ENCODE measurements around the gene CCDC69.
A peak's percentile ranks its signal among the peaks of the same experiment; 100 is the strongest.
"Not testable (repeated sequence)": the region's sequence is repeated elsewhere in the genome, so short reads cannot be mapped to it uniquely, and the experiment has no call there.

The CCDC69 gene

DNA sequence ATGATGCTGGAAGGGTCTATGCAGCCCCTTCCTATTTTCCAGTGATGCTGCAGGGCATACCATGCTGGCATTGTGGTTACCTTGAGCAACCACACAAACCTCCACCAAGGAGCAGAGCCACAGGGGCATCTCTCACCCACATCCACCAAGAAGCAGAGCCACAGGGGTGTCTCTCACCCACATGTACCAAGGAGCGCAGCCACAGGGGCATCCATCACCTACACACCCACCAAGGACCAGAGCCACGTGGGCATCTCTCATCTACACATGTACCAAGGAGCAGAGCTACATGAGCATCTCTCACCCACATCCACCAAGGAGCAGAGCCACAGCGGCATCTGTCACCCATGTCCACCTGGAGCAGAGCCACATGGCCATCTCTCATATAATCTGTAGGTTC is 20.3 kb upstream of the CCDC69 start:
- no peak for DNase-seq

DNA sequence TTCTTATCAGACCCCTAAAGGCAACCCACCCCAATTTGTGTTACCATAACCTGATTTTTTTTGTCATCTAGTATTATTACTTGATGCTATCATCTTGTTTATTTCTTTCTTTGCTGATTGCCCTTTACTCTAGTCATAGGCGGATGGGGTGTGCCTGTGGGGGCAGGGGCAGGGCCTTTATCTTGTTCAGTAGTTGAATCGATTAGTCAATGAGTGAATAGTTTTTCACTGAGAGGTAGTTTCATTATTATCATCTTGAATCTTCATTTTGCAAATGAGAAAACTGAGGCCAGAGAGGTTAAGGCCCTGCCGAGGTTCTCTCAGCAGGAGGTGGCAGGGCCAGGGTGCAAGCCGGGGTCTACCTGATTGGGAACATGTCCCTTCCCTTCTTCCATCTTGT is 19.7 kb upstream of the CCDC69 start:
- DNase-seq, result no peak

DNA sequence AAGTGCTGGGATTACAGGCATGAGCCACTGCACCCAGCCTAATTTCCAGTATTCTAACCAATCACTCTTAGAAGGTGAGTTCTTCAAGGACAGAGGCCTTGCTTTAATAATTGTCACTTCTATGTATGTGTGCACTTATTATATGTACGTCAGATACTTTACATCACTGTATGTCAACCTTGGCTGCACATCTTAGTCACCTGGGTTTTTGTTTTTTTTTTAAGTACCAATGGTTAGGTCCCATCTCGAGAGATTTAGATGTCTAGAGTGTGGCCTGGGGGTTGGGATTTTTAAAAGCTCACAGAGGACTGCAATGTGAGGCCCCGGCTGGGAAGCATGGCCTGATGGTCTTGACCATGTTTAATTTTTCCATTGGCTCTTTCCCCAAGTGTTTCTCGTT is 19.2 kb upstream of the CCDC69 start:
- no peak for DNase-seq

DNA sequence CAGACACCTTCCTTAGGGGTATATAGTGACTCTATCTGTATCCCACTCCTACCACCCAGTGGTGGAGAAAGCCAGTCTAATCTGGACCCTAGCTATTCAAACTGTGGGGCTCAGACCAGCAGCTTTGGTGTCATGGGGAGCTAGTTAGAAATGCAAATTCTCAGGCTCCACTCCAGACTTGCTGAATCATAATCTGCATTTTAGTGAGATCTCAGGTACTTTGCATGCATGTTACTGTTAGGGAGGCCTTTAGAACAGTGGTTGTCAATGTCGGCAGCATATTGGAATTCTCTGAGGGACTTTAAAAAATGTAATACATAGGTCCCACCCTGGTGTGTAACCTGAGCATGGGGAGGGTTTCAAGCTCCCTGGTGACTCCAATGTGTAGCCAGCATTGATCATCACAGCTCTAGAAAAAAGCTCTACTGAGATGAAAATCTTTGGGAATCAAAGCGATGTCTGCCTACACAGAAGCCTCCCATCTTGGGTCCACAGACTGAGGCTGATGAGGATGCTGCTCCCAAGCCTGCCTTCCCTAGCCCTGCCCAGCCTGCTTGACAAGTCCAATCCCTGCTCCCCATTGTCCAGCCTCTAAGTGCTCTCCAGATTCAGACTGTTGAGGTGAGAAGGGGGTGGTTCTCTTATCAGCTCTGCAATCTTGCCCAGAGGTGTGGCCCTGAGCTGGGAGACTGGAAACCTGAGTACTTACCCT is 17.2 kb upstream of the CCDC69 start:
- DNase-seq, result no peak

DNA sequence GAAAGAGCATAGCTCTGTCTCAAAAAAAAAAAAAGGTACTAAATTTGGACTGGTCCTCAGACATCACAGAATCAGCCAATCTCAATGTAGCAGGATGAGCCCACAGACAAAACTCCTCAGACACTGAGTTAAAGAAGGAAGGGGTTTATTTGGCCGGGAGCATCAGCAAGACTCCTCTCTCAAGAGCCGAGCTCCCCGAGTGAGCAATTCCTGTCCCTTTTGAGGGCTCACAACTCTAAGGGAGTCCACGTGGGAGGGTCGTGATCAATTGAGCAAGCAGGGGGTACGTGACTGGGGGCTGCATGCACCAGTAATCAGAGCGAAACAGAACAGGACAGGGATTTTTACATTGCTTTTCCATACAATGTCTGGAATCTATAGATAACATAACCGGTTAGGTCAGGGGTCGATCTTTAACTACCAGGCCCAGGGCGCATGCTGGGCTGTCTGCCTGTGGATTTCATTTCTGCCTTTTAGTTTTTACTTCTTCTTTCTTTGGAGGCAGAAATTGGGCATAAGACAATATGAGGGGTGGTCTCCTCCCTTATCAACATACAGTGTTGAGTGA is 16.5 kb upstream of the CCDC69 start:
- not testable (repeated sequence) for DNase-seq

DNA sequence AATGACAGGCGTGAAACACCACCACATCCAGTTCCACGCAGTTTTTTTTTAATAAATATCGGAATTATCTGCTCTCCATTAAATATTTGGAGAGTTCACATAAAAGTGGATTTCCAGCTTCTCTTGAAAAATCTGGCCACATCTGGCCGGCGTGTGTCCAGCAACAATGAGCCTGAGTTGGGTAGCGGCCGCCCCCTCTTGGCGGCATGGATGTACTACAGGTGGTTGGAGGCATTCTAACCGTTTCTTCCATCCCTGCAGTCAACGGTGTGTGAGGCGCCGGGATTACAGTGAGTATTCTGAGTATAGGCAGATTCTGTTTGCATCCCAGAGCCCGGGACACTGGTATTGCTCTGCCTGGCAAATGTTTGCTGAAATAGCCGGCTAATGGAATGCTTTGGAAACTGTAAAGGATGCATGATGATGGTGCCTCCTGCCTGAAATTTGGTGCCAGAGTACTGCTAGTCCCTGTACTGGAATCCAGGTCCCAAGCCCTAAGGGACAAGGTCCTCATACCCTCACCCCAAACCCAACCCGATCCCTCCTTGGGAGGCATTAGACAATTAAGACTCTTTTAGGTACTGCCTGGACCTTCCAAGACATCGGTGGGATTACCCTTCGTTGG is 15.5 kb upstream of the CCDC69 start:
- DNase-seq, result peak; percentile 56

DNA sequence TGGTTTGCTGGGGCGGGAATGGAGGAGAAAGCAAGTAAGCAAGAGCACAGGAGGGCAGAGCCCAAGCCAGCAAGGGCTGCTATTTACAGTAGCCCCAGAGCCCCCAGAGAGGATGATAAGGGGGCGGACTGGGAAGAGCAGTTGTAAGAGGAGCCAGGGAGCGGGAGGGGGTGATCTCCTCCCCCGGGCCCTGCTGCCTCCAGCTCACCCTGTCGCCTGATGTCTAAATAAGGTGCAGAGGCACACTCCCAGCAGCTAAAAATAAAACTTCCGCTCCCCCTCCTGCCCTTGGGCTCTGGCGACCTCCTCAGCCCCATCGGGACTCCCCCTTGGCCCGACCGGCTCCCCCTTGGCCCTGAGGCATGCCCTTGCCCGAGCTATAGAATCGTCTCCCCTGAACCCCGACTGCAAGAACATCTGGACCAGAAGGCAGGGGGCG is 14.4 kb upstream of the CCDC69 start:
- DNase-seq, result no peak

DNA sequence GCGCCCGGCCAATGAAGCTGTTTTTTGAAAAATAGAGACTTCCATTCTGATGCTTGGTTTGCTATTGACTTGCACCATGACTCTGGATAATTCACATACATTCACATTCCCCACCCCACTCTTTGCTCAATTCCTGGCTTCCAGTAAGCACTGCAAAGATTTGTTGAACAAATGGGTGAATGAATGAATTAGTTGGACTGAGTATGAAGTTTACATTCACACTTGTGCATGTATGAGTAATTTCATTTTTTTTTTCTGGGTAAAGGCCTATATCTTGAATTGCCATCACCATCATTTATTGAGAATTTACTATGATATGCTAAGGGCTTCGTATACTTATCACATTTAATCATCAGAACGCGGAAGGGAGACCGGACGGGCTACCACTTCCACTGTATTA is 13.8 kb upstream of the CCDC69 start:
- DNase-seq, result no peak

DNA sequence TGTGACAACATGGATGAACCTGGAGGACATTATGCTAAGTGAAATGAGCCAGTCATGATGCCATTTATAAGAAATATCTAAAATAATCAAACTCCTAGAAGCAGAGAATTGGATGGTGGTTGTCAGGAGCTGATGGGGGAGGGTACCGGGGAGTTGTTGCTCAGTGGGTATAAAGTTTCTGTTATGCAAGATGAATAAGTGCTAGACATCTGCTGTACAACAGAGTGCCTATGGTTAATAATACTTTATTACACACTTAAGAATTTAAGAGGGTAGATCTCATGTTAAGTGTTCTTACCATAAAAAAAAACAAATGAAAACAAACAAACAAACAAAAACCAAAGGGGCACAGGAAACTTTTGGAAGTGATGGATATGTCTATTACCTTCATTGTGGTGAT is 13.0 kb upstream of the CCDC69 start:
- no peak for DNase-seq

DNA sequence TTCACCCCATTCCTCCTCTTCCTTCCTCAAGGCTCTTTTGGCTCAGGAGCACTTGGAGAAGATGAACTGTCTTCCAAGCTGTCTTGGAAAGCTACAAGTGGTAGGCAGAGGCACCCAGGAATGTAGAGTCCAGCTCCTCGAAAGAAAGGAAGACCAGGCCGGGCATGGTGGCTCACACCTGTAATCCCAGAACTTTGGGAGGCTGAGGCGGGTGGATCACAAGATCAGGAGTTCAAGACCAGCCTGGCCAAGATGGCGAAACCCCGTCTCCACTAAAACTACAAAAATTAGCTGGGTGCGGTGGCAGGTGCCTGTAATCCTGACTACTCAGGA is 11.3 kb upstream of the CCDC69 start:
- not testable (repeated sequence) for DNase-seq

DNA sequence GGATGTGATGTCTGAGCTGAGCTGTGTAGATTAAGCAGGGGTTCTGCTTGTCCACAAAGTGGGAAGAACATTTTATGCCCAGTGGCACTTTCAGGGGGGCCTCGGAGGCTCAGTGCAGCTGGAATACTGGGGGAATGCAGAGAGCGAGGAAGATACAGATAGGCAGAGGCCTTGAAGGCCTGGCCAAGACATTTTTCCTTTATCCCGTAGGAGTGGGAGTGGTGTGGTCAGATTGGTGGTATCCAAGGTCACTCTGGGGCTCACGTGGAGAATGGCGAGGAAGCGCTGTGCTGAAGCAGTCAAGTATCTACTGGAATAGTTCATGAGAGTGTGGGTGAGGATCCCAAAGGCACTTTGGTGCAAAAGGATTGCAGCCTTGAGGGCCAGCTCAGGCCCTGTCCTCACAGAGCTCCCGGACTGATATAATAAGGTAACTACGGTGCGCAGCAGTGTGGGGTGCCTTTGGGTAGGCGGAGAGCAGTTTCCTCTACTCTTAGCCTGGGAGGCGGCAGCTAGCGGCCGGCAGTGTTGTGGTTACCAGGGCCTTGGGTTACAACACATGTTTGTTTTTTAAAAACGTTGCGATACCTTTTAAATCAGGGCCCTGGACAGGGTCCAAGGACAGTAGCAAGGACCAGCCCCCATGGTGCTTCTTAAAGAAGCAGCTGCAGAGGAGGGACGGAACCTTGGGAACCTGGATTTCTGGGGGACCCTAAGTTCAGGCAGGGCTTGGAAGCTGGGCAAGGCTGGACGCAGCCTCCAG is 10.8 kb upstream of the CCDC69 start:
- peak; percentile 48 for DNase-seq

DNA sequence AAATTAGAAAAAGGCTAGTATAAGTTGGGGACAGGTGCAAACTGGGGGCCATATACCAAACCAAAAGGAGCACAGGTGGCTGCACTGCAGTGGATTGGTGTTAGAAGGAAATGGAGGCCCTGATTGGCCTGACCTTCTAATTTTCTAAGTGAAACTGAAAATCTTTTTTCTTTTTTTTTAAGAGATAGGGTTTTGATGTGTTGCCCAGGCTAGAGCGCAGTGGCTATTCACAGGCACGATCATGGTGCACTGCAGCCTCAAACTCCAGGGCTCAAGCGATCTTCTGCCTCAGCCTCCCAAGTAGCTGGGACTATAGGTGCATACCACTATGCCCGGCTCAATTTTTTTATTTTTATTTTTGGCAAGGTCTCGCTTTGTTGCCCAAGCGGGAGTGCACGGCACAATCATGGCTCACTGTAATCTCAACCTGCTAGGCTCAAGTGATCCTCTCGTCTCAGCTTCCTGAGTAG is 9.8 kb upstream of the CCDC69 start:
- no peak for DNase-seq

DNA sequence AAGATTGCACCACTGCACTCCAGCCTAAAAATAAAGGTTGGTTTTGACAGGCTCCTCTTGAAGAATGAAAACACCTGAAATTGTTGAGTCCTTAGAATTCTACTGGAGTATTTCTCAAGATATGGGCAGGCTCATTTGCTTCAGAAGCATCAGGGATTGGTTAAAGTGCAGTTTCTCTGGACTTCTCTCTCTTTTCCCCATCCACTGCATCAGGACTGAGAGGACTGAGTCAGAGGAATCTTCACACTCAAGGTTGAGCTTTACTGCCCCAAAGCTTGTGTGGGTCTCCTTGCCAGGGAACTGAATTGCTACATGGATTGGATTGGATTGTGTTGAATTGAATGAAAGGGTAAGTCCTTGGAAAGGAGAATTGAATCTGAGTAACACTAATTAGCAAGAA is 7.5 kb upstream of the CCDC69 start:
- DNase-seq, result no peak

DNA sequence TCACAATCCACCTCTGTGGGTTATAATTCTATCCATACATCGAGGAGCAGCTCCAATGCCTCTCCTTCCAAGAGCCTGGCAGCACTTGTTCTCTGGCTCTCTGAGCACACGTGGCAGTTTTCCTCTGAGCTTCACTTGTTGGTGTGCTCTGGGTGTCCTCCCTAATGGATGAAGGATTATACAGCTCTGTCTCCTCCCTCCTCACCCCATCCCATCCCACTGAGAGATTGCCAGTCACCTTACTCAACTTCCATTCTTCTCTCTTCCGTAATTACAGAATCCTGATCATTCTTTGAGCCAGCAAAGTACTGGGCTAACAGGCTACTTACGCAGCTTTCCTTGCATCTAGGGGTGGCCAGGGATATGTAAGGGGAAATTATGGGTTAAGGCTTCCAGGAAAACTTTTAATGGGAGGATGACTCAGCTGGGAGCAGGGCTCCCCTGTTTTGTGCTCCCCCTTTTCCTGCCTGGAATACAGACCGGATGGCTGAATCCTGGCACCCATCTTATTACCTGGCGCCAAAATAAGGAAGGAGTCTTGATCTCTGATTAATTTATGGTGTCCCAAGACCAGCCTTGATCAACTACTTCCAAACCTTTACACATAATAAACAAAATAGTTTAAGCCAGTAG is 6.3 kb upstream of the CCDC69 start:
- no peak for DNase-seq

DNA sequence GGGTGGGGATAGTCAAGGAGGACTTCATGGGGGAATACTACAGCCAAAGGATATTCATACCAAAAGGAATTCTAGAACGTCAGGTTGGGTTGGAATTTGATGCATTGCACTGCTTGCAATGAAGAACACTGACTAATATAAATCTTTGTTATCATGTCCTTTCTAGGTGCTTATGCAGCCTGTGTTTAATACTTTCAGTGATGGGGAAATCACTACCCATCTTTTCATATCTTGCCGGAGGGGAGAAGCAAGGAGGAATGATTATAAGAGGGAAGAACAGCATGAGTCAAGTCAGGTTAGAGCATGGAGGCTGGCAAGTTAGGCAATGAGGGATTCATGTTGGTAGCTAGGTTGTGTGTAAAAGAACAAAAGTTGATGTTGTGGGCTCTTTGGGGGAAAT is 5.1 kb upstream of the CCDC69 start:
- no peak for DNase-seq

DNA sequence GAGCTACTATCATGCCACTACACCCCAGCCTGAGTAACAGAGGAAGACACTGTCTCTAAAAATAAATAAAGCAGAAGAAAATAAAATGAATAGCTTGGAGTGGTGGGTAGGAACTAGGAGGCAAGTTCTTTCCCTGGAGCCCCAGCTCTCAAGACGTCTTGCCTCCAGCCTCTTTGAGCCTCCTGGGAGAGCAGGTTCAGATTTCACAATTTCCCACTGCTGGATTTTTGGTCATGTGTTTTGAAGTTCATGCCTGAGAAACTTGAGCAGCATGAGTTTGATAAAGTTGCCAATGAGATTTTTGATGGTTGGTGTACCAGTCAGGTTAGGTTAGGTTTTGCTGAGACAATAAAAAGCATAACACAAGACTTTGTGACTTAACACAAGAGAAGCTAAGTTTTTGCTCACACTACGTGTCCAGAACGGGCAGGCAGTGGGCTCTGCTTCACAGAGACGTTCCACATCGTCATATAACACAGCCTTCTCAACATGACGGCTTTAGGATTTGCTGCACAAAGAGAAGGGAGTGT is 4.1 kb upstream of the CCDC69 start:
- DNase-seq, result no peak

DNA sequence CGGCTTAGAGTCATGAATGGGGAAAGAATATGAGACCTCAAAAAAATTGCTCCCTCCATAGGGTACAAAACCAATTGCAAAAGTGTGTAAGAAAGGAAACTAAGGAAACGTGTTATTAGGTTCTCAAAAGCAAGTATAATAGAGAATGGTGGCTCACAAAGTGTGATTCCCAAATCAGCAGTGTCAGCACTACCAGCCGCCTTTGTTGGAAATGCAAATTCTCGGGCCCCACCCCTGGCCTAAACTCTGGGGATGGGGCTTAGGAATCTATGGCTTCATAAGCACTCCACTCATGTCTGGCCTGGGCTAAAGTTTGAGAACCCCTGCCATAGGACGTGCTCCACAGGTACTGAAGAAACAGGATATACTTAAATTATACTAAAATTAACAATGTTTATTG is 1.6 kb upstream of the CCDC69 start:
- no peak for DNase-seq

DNA sequence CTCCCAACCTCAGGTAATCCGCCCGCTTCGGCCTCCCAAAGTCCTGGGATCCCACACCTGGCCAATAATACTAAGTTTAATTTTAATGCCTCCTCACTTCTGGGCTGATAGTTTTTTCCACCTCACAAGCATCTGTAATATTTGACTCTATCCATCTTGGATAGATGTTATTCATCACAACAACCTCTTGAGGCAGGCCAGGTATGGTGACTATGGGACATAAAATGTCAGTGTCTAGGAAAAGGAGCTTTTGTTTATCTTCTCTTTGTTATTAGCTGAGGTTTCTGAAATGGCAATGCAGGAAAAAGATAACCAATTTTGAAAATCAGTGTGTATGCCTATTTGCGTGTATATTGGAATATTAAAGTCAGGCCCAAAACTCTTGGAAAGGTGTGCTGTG is 1.2 kb upstream of the CCDC69 start:
- DNase-seq, result no peak

DNA sequence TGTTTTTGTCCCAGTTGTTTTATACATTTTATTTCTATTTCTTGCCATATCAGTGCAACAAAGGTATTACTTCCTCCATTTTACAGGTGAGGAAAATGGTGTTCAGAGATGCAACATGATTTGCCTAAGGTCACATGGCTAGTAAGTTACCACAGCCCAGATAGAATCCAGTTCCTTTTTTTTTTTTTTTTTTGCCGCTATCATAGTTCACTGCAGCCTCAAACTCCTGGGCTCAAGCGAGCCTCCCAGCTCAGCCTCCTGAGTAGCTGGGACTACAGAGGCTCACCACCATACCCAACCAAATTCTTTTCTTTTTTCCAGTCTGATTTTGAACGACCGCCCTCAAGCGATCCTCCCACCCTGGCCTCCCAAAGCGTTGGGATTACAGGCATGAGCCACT is 480 bp upstream of the CCDC69 start:
- no peak for DNase-seq

DNA sequence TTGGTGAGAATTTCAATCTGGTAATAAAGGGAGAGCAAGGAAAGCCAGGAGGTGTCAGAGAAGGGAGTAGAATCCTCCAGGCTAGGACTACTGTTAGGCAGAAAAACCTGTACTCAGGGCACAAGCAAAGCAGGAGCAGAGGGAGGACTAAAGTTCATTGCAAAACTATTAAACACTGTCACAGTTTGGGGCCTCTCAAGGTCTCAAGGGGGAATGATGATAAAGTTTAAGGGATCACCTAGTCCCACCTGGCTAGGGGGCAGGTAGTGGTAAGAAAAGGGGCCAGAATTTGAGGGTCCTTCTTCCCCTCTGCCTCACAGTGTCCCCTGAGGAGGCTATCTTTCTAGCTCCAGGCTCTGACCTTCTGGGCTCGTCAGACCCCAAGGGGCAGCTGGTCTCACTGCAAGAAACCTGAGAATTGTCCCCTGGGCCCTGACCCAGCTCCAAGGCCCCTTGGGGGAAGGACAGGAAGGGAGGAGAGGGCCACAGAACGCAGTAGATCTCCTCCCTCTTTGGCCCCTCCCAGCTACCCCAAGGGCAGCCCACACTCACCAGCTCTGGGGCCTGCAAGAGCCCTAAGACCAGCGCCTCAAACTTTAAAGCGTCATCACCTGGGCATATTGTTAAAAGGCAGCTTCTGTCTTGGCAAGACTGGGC is 974 bp downstream of the CCDC69 start:
- peak; percentile 58 for DNase-seq

DNA sequence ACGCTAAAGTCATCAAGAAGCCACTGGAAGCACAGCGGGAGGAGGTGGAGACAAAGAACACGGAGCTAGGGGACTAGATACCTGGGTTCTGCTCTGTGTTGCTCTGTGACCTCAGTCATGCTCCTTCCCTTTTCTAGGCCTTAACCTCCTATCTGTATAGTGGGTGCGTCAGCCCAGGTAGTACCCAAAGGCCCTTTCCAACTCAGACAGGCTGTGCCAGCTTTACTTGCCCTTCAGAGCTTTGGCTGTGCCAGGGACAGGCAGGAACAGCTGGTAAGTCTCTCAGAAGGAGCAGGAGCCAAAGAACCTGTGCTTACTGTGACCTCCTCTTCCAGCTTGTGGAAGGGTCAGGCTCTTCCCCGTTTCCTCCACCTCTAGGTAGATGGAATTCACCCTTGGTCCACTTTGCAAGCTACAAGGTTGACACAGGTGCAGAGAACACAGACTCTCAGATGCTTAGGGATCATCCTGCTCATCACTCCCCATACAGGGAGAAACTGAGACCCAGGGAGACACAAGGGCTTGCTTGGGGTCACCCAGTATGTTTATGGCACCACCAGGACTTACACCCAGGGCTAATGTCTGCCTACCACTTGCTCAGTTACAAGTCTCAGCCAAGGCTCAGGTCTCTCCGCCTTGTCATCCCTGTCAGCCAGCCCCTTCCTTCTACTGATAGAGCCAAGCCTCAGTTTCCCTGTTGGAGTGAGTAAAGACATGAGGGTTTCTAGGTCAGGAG is 1.7 kb downstream of the CCDC69 start:
- no peak for DNase-seq

DNA sequence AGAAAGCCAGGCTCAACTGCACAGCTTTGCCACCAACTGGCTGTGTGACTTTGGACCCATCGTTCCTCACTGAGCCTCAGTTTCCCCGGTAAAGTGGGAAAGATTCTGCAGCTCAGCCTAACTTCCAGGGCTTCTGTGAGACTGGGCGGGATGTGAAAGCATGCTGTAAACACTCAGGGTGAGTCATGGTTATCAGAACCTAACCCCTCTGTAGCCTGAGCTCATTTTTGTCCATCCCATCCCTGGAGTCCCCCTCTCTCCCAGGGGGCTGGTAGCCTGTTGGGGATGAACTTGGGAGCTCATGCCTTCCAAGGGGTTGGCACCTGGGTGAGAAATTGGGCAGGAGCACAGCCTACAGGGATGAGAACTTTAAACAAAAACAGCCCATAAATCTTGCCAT is 2.3 kb downstream of the CCDC69 start:
- DNase-seq, result no peak

Measured in activated gamma-delta T cell treated with Interleukin-2 at 50 U/mL for 16 hours (primary cell).